Gastrocnemius medialis (tissue), 4 donors: Measurements from ENCODE around the gene SNAP23. TPM values are rescaled to one million over a fixed set of nuclear protein-coding genes. Genes with fewer than 3 reads are reported as not detected.

Experiments used
- ATAC-seq, 2 donors: fragments of 150-250 bp; one replicate each; pipeline ENCODE4 v1.9.1; 2016
- DNase-seq, 2 donors: peaks; one replicate each; pipeline ENCODE4 v3.0.0-alpha.2; 2019
- H3K27ac ChIP-seq, 4 donors: fragments of 200-600 bp; sonication (generic); 1 replicate in 1 of 4; 2 replicates in 3 of 4; pipeline ENCODE4 v1.5.1; 2016 to 2018; ENCODE audit warnings: mild to moderate bottlenecking in 2 of 4, moderate library complexity in 1 of 4
- H3K27me3 ChIP-seq, 3 donors: fragments of 200-600 bp; sonication (generic) in 2 of 3; 1 replicate in 1 of 3; 2 replicates in 2 of 3; pipeline versions ENCODE4 v1.5.1 to v1.6.0; 2016 to 2019; ENCODE audit warnings: mild to moderate bottlenecking in 1 of 3, moderate library complexity in 1 of 3
- H3K36me3 ChIP-seq, 2 donors: fragments of 200-600 bp; sonication (generic) in 1 of 2; one replicate each; pipeline ENCODE4 v1.5.1; 2017 to 2018
- H3K4me1 ChIP-seq, 2 donors: fragments of 200-600 bp; sonication (generic) in 1 of 2; one replicate each; pipeline ENCODE4 v1.5.1; 2016 to 2017; ENCODE audit warnings: mild to moderate bottlenecking in 2 of 2
- H3K4me3 ChIP-seq, 4 donors: fragments of 200-600 bp; sonication (generic) in 3 of 4; 1 replicate in 1 of 4; 2 replicates in 3 of 4; pipeline ENCODE4 v1.5.1; 2016 to 2019; ENCODE audit warnings: mild to moderate bottlenecking in 2 of 4
- H3K9me3 ChIP-seq, 3 donors: fragments of 200-600 bp; sonication (generic) in 2 of 3; 1 replicate in 1 of 3; 2 replicates in 2 of 3; pipeline ENCODE4 v1.5.1; 2016 to 2019
- POLR2A ChIP-seq, 2 donors: fragments of 450-650 bp; IDR thresholded peaks; one replicate each; pipeline ENCODE4 v1.6.1; 2017; ENCODE audit warnings: antibody characterized with exemption in 2 of 2, mild to moderate bottlenecking in 2 of 2, moderate library complexity in 2 of 2
- in situ Hi-C, 4 donors: fragments of 200-750 bp; cut with MboI; loops; one replicate each; pipeline versions ENCODE4 v1.15.0 to v1.8.0; 2017; ENCODE audit warnings: low sequenced_read_pairs in 4 of 4
- intact Hi-C: fragments of 100-400 bp; cut with DNase I; formaldehyde crosslinking; loops from one replicate; pipeline ENCODE4 v1.15.1; 2023; ENCODE audit warnings: low total_unique reads
- total RNA-seq, 4 donors: library from RNA; depleted of rRNA; stranded (reverse); fragments of >200 nt; gene quantifications; one replicate each; pipeline versions ENCODE4 v1.1.0 to v1.2.3, GENCODE V29; 2016
- TF ChIP-seq, protein P1 (sequence below), 5 experiments: fragments of 450-650 bp in 3 of 5; fragments of 200-600 bp in 2 of 5; sonication (generic) in 2 of 5; IDR thresholded peaks in 4 of 5; conservative IDR thresholded peaks in 1 of 5; 1 replicate in 4 of 5; 2 replicates in 1 of 5; pipeline ENCODE4 v1.5.1; 2016 to 2019; ENCODE audit warnings: antibody characterized with exemption in 5 of 5, mild to moderate bottlenecking in 3 of 5, moderate library complexity in 3 of 5

Gene SNAP23
- total RNA-seq, 4 donors from 2014 or later: 26.7 to 74.3 (median 40.2) TPM

GRCh38 chr15:42498212-42499068, 3.0 kb downstream of the SNAP23 start:
- peak overlapping the region; percentile 73 to 87 (median 78) for H3K27ac ChIP-seq
- no peak for TF ChIP-seq POLR2A (IDR thresholded peaks at IDR 0.05)
- H3K4me1 ChIP-seq: peaks cover 49 to 58% of the 10 kb centered on the region in 2 donors

DNA sequence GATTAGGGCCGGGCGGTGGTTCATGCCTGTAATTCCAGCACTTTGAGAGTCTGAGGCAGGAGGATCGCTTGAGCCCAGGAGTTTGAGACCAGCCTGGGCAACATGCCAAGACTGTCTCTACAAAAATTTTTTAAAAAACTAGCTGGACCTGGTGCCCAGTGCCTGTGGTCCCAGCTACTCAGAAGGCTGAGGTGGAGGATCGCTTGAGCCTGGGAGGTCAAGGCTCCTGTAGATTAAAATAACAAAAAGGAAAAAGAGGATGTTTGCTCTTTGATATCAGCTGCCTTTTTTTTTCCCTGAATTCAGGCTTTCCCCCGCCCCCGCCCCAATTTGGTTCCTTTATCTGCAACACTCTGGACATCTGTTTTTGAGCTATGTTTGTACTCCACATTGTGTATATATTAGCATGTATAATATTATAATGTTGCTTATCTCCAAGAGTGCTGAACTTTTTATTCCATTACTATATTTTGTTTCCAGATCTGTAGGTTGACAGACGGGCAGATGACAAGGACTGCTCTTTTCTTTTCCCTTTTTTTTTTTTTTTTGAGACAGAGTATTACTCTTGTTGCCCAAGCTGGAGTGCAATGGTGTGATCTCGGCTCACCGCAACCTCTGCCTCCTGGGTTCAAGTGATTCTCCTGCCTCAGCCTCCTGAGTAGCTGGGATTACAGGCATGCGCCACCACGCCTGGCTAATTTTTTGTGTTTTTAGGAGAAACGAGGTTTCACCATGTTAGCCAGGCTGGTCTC, 4.6 kb downstream of the SNAP23 start:
- Histone ChIP-seq H3K27ac (peak overlapping the region; percentile 73 to 87 (median 78)), H3K4me1 (peaks cover 38 to 53% of the 10 kb centered on the region in 2 donors)

More at GRCh38 chr15:42498212-42499068, 3.0 kb downstream of the SNAP23 start:
- intact Hi-C loops (loop anchor here (5.0 kb wide), 2 partner anchors 49 to 79 kb away; partner anchors contain the start of genes HAUS2, LRRC57 and STARD9), in situ Hi-C loops (no loop called here)
- Histone ChIP-seq H3K9me3 (no peaks in the 10 kb centered on the region), H3K36me3 (no peaks in the 10 kb centered on the region), H3K27me3 (no peaks in the 10 kb centered on the region), H3K4me3 (no peak overlapping the region)
- no peak for DNase-seq
- no peak for ATAC-seq

GRCh38 chr15:42502477-42502876, 7.0 kb downstream of the SNAP23 start:
- in situ Hi-C loops (no loop called here), intact Hi-C loops (no loop called here)
- DNase-seq: no peak
- Histone ChIP-seq H3K4me1 (peaks cover 32 to 43% of the 10 kb centered on the region in 2 donors), H3K27ac (no peak overlapping the region), H3K4me3 (no peak overlapping the region), H3K27me3 (no peaks in the 10 kb centered on the region), H3K36me3 (no peaks in the 10 kb centered on the region), H3K9me3 (no peaks in the 10 kb centered on the region)
- TF ChIP-seq POLR2A (IDR thresholded peaks at IDR 0.05): no peak
- TF ChIP-seq, protein P1, sequence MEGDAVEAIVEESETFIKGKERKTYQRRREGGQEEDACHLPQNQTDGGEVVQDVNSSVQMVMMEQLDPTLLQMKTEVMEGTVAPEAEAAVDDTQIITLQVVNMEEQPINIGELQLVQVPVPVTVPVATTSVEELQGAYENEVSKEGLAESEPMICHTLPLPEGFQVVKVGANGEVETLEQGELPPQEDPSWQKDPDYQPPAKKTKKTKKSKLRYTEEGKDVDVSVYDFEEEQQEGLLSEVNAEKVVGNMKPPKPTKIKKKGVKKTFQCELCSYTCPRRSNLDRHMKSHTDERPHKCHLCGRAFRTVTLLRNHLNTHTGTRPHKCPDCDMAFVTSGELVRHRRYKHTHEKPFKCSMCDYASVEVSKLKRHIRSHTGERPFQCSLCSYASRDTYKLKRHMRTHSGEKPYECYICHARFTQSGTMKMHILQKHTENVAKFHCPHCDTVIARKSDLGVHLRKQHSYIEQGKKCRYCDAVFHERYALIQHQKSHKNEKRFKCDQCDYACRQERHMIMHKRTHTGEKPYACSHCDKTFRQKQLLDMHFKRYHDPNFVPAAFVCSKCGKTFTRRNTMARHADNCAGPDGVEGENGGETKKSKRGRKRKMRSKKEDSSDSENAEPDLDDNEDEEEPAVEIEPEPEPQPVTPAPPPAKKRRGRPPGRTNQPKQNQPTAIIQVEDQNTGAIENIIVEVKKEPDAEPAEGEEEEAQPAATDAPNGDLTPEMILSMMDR (IDR thresholded peaks at IDR 0.05 in 4 of 5, conservative IDR thresholded peaks at IDR 0.05 in 1 of 5): no peak
- ATAC-seq: no peak

More for the DNA sequence above, 4.6 kb downstream of the SNAP23 start:
- ATAC-seq (no peak), DNase-seq (no peak)
- in situ Hi-C loops (no loop called here), intact Hi-C loops (loop anchor here (5.0 kb wide), 2 partner anchors 47 to 77 kb away; partner anchors contain the start of genes HAUS2, LRRC57 and STARD9)
- no peak for TF ChIP-seq POLR2A (IDR thresholded peaks at IDR 0.05)
- TF ChIP-seq, protein P1 (IDR thresholded peaks at IDR 0.05 in 4 of 5, conservative IDR thresholded peaks at IDR 0.05 in 1 of 5): no peak
- no peaks in the 10 kb centered on the region for H3K27me3 ChIP-seq
- no peaks in the 10 kb centered on the region for H3K9me3 ChIP-seq
- no peak overlapping the region for H3K4me3 ChIP-seq
- H3K36me3 ChIP-seq: no peaks in the 10 kb centered on the region

DNA sequence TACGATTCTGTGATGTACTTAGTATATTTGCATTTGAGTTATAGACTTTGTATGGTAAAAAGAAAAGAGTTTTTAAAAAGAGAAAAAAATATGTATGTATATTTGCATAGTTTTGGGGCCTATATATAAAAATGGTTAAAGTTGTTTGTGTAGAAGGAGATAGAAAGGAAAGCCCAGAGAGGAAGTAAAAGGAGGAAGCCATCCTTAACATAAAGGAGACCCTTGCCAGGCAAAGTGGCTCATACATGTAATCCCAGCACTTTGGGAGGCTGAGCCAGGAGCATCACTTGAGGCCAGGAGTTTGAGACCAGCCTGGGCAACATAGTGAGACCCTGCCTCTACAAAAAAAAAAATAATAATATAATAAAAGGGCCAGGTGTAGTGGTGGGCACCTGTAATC, 8.4 kb downstream of the SNAP23 start:
- H3K4me3 ChIP-seq: no peak overlapping the region
- no peak for DNase-seq
- no peaks in the 10 kb centered on the region for H3K27me3 ChIP-seq
- no peaks in the 10 kb centered on the region for H3K36me3 ChIP-seq
- H3K9me3 ChIP-seq: no peaks in the 10 kb centered on the region
- H3K27ac ChIP-seq: no peak overlapping the region
- H3K4me1 ChIP-seq: peaks cover 33 to 50% of the 10 kb centered on the region in 2 donors
- intact Hi-C loops (no loop called here), in situ Hi-C loops (no loop called here)
- no peak for ATAC-seq
- no peak for TF ChIP-seq POLR2A (IDR thresholded peaks at IDR 0.05)
- TF ChIP-seq, protein P1 (IDR thresholded peaks at IDR 0.05 in 4 of 5, conservative IDR thresholded peaks at IDR 0.05 in 1 of 5): no peak

- H3K27ac ChIP-seq: no peak overlapping the region
- peaks cover 27 to 44% of the 10 kb centered on the region in 2 donors for H3K4me1 ChIP-seq
- in situ Hi-C loops: no loop called here
Observed at GRCh38 chr15:42504631-42505030, 9.2 kb downstream of the SNAP23 start.

More at GRCh38 chr15:42504631-42505030, 9.2 kb downstream of the SNAP23 start:
- DNase-seq (no peak), ATAC-seq (no peak)
- intact Hi-C loops: no loop called here
- TF ChIP-seq, protein P1 (IDR thresholded peaks at IDR 0.05 in 4 of 5, conservative IDR thresholded peaks at IDR 0.05 in 1 of 5): no peak
- TF ChIP-seq POLR2A (IDR thresholded peaks at IDR 0.05): no peak
- H3K27me3 ChIP-seq: no peaks in the 10 kb centered on the region
- no peaks in the 10 kb centered on the region for H3K36me3 ChIP-seq
- H3K9me3 ChIP-seq: no peaks in the 10 kb centered on the region
- H3K4me3 ChIP-seq: no peak overlapping the region
